ENCODE results near the gene LRPPRC. TPM values are rescaled to one million over a fixed set of nuclear protein-coding genes. Genes with fewer than 3 reads are reported as not detected.

The LRPPRC gene
- polyA plus RNA-seq, 1 of the 3 experiments (the other 2 are of a cell fraction) = 31.4 TPM

GRCh38 chr2:43906448-43907109 is 89.2 kb downstream of the LRPPRC start:
- no peak overlapping the region for H3K27ac ChIP-seq (ENCODE audit: low read depth in 2 of 2, low read length in 1 of 2)
- H4K20me1 ChIP-seq (ENCODE audit: insufficient read depth) = no peaks in the 10 kb centered on the region
- POLR2A ChIA-PET = no interaction called here
- peaks cover 0 to 7% of the 10 kb centered on the region in 2 experiments; a peak in 1 of 4 replicates for H3K4me1 ChIP-seq (ENCODE audit: control insufficient read depth in 1 of 2, insufficient read depth in 2 of 2, low read depth in 1 of 2, low read length in 1 of 2)
- TF ChIP-seq CTCF (IDR thresholded peaks at IDR 0.05) (no peak), IRF3 (IDR thresholded peaks at IDR 0.05; ENCODE audit: low read depth, low read length) (no peak), NFIC (IDR thresholded peaks at IDR 0.05; ENCODE audit: borderline replicate concordance) (no peak), CHD2 (IDR thresholded peaks at IDR 0.05; ENCODE audit: low read length, partially characterized antibody) (no peak), RFX5 (IDR thresholded peaks at IDR 0.05; ENCODE audit: low read length) (no peak), TAF1 (IDR thresholded peaks at IDR 0.05; ENCODE audit: borderline replicate concordance, low read depth, low read length) (no peak)
- 86% methylated on average over 6 of the region's 6 CpGs for WGBS (ENCODE audit: low lambda C conversion rate)
- H3K4me2 ChIP-seq = no peak overlapping the region
- H3K9me3 ChIP-seq = no peaks in the 10 kb centered on the region
- no peak overlapping the region for H3K9ac ChIP-seq
- DNase-seq = no peak
- H2AFZ ChIP-seq (ENCODE audit: low read depth) = no peak overlapping the region
- CTCF ChIA-PET = interaction anchor here (1.0 to 10.9 kb wide), 4 partner anchors 10 to 29 kb away, joined by 3 to 65 read pairs (median 4); no protein-coding TSS in a partner anchor
- H3K9me2 ChIP-seq = no peaks in the 10 kb centered on the region
- H3K79me2 ChIP-seq (ENCODE audit: insufficient read depth) = no peaks in the 10 kb centered on the region; the same call in 1 of the 2 replicates
- peaks cover 71 to 80% of the 10 kb centered on the region in 2 experiments for H3K36me3 ChIP-seq (replicated peaks in 1 of 2; ENCODE audit: control insufficient read depth in 1 of 2, insufficient read depth in 2 of 2, low read length in 1 of 2)
- H3F3A ChIP-seq (replicated peaks; ENCODE audit: insufficient read depth) = no peaks in the 10 kb centered on the region
- H3K27me3 ChIP-seq (ENCODE audit: insufficient read depth) = no peaks in the 10 kb centered on the region
- no peak overlapping the region for H3K4me3 ChIP-seq (ENCODE audit: low read depth in 2 of 2, low read length in 1 of 2)

- Histone ChIP-seq H3F3A (replicated peaks; ENCODE audit: insufficient read depth) (no peaks in the 10 kb centered on the region), H3K36me3 (replicated peaks in 1 of 2; ENCODE audit: control insufficient read depth in 1 of 2, insufficient read depth in 2 of 2, low read length in 1 of 2) (peaks cover 73 to 83% of the 10 kb centered on the region in 2 experiments), H3K4me2 (no peak overlapping the region), H3K4me3 (ENCODE audit: low read depth in 2 of 2, low read length in 1 of 2) (no peak overlapping the region), H3K4me1 (ENCODE audit: control insufficient read depth in 1 of 2, insufficient read depth in 2 of 2, low read depth in 1 of 2, low read length in 1 of 2) (peaks cover 0 to 7% of the 10 kb centered on the region in 2 experiments; a peak in 1 of 4 replicates), H3K27ac (ENCODE audit: low read depth in 2 of 2, low read length in 1 of 2) (no peak overlapping the region), H3K9ac (no peak overlapping the region), H4K20me1 (ENCODE audit: insufficient read depth) (no peaks in the 10 kb centered on the region), H3K9me3 (no peaks in the 10 kb centered on the region), H3K79me2 (ENCODE audit: insufficient read depth) (no peaks in the 10 kb centered on the region; the same call in 1 of the 2 replicates), H3K9me2 (no peaks in the 10 kb centered on the region), H3K27me3 (ENCODE audit: insufficient read depth) (no peaks in the 10 kb centered on the region), H2AFZ (ENCODE audit: low read depth) (no peak overlapping the region)
- DNase-seq = no peak
- 94% methylated on average over 5 of the region's 5 CpGs for WGBS (ENCODE audit: low lambda C conversion rate)
- CTCF ChIA-PET = interaction anchor here (1.0 to 10.9 kb wide), 3 partner anchors 10 to 28 kb away, joined by 3 to 65 read pairs (median 5); no protein-coding TSS in a partner anchor
- POLR2A ChIA-PET = no interaction called here
- no peak for TF ChIP-seq GABPA (IDR thresholded peaks at IDR 0.05; ENCODE audit: low read depth)
- TF ChIP-seq SMC3 (IDR thresholded peaks at IDR 0.05; ENCODE audit: low read depth, low read length) = no peak
- TF ChIP-seq FOXM1 (IDR thresholded peaks at IDR 0.05; ENCODE audit: low read depth) = no peak
- no peak for TF ChIP-seq MAX (IDR thresholded peaks at IDR 0.05; ENCODE audit: low read depth)
- TF ChIP-seq MEF2A (IDR thresholded peaks at IDR 0.05; ENCODE audit: borderline replicate concordance, low read depth) = no peak
- TF ChIP-seq NRF1 (IDR thresholded peaks at IDR 0.05; ENCODE audit: low read depth, low read length) = no peak
- no peak for TF ChIP-seq EZH2phosphoT487 (IDR thresholded peaks at IDR 0.05; ENCODE audit: borderline replicate concordance, low read depth)
- no peak for TF ChIP-seq IRF3 (IDR thresholded peaks at IDR 0.05; ENCODE audit: low read depth, low read length)
- TF ChIP-seq ZBTB33 (IDR thresholded peaks at IDR 0.05; ENCODE audit: borderline replicate concordance, low read depth) = no peak
- no peak for TF ChIP-seq RXRA (IDR thresholded peaks at IDR 0.05; ENCODE audit: borderline replicate concordance, low read depth)
- no peak for TF ChIP-seq SIN3A (IDR thresholded peaks at IDR 0.05; ENCODE audit: borderline replicate concordance, low read depth, low read length)
- TF ChIP-seq EP300 (IDR thresholded peaks at IDR 0.05; ENCODE audit: borderline replicate concordance in 1 of 2, low read depth in 1 of 2, low read length in 1 of 2) = no peak
- no peak for TF ChIP-seq MXI1 (IDR thresholded peaks at IDR 0.05; ENCODE audit: low read depth, low read length)
These were observed 89.9 kb downstream of the LRPPRC start for GRCh38 chr2:43905871-43906270.

Data from SK-N-SH (cell line).